T-helper 2 cell (primary cell): Measurements from ENCODE around the gene EBF3.

Experiments
- DNase-seq, 5 experiments: peaks; one replicate each; pipeline versions ENCODE4 v3.0.0 to v3.0.0-alpha.2; 2012 to 2022

Gene EBF3

DNA sequence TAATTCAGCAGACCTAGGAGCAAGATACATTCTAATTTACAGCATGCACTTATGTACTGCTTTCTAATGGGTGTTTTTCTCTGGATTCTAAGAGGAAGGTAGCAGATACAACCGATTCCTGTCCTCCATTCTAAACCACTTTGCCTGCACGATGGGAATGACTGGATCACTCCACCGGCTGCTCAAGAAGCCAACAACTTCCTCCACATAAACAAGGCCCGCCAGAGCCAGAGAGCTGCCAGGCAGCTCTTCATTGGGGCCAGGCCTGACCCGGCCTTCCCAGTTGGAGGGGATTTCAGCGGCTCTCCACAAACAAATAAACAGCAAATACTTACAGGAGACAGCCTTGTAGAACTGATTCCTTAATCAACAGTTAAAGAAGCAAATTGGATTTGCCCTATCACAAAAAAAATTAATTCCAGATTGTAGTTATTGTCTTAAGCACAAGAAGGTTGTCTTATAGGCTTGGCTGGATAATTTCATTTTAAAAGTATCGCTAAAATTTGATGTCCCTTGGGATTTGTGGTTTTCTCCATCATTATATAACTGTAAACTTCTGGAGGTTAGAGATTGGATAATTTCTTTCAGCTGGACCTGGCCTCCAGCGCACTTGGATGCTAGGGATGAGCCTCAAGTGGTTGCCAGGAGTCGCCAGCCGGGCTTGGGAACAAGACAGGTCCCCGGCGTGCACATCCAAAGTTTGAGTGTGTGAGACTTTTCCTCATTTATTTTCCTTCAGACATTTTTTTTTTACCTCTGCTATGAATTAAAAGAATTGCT is 20.9 kb downstream of the EBF3 start:
- no peak for DNase-seq

DNA sequence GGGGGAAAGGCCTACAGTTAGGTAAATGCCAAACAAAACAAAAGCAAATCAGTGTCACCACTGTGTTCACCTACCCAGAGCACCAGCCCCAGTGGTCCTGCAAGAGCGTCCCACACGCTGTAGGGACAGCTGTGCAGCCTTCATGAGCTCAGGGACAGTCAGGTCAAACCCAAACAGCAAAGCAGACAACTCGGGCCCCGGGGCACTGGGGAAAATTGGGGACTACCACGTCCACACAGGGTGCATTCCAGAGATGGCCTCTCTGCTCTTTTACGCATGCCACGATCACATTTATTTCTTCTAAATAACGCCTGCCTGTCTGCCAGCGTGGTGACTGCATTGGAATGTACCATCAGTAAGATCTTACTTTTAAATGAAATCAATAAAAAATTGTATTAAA is 21.7 kb downstream of the EBF3 start:
- no peak for DNase-seq

DNA sequence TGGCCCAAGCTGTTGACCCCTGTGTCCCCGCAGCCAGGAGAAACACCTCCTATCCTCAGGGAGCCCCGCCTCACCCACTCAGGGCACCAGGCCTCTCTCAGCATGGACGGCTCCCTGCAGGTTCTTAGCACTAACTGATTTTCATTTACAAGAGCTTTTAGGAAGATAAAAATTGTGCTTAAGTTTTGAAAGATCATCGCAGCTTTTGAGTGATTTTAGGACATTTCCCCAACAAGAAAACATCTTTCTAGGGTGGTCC is 22.1 kb downstream of the EBF3 start:
- no peak for DNase-seq

DNA sequence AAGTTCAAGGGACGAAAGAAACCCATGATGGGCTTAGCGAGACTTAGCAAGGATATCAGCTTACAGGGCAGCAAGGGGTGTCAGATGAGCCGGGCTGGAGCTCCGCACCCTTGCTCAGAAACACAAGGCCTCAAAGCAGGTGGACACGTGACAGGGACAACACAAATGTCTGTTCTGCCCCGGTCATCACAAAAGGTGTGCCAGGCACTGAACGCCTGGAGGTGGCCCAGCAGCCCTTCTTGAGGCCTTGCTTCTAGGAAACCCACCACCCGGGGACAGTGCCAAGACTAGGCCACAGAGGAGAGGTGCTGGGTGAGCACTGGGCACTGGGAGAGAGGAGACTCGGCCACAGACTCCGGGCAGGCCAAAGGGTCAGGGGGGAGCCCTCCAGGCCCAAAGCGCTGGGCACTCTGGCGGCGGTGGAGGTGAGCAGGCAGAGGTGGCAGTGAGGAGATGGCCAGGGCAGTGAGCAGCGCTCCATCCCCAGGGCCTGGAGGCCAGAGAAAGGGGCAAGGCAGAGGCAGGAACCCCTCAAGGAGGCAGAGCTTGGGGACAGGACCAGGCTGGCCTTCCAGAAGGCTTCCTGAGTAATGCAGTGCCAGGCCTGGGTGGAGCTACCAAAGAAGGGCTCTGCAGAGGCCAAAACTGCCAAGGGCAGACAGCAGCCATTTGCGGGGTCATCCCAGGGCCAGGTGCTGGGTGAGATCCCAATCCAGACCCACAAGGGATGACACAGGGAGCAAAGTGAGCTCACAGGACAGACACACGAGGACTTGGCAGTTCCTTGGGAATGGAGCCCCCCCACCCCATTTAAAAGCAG is 22.7 kb downstream of the EBF3 start:
- DNase-seq, result no peak

DNA sequence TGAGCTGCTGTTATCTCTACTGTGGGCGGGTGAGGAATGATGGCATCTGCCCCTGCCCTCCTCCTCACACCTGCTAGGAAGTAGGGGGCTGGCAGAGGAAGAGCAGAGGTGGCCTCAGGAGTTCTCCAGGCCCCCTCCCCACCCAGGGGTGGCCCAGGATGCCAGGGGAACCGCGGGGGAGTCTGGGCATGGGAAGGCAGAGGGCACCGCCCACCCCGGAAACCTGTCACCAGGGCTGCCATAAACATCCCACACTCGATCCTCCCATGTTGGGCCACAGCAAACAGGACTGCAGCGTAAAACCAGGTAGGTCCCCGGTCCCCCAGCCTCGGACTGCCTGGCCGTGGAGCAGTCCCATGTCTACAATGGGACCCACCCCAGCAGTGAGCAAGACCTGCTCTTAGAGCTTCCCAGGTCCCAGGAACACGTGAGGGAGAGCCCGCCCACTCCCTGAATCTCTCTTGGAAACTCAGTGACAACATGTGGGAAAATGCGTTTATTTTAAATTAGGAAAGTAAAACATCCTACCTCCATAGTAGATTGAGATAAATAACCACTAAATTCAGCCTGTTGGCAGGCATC is 23.4 kb downstream of the EBF3 start:
- no peak for DNase-seq

DNA sequence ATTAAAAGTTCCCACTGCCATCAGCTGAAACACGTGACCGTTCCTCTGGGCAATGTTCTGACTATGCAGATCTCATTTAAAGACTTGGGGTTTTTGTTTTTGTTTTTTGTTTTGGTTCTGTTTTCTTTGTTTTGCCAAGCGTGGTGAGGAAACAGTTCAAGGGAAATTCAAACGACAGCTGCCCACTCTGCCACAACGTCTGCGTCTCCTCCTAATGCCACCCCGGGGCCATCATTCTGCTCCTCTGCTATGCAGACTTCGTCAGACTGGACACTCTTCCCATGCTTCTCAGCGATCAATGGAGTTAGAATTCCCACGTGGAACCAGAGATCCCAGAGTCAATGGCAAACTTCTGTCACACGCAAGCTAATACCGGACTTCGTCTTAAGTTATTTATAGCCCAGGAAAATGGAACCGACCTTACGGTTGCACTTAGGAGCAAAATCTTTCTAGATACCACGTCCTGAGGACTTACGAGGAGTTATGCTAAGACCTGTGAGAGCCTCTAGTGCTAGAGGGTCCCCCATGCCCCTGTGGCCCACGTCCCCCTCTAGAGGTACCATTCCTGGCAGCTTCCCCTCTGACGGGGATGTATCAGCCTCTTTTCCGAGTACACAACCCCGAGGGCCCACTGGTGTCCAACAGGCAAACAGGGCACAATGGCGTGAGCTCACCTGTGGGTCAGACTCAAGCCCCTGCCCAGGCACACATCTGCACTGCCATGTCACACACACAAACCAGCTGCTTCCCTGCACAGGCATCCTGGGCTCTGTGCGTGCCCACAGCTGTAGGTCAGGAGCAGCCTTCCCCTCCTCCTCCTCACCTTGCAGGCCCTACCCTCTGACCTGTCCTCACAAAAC is 24.4 kb downstream of the EBF3 start:
- DNase-seq, result no peak

DNA sequence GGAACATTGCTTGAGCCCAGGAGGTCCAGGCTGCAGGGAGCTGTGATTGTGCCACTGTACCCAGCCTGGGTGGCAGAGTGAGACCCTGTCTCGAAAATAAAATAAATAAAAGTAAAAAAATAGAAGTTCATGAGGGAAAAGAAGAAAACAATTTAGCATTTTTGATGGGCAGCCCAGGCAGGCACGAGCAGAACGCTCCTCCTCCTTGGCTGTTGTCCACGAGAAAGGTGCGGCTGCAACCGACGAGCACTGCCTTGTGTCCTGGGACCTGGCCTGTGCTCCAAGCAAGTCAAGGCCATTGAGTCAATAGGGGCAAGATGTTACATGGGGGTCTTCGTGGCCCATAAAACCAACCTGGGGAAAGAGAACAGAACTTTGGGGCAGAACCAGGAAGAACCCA is 25.6 kb downstream of the EBF3 start:
- no peak for DNase-seq

DNA sequence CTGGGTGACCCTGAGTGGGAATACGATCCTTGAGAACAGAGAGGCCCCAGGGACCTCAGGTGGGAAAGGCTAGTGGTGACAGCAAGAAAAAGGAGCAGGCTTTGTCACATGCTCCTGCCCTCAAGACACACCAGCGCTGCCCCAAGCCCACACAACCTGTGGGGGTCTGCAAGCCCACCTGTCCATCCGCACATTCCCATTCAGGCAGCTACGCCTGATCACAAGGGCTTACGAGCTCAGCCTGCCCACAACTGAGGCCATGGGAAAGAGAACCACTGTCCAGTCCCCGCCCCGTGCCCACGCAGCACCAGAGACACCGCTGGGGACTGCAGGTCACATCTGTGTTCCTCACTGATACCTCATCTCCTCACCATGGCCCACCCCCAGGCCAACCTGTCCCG is 26.7 kb downstream of the EBF3 start:
- DNase-seq, result no peak

DNA sequence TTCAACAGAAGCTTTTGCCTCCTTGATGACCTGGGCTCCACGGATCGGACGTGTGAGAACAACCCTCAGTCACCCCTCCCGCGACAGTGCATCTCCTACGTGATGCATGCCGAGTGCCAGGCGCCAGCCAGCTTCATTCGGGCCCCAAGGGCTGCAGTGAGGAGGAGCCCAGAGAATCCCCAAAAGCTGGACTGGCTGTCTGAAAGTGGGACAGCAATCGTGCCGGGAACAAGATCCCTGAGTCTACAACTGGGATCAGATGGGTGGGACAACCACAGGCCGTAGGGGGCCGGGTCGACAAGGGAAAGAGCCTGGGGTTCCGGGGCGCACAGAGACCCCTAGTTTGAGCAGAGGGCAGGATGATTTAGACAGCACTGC is 27.2 kb downstream of the EBF3 start:
- no peak for DNase-seq

DNA sequence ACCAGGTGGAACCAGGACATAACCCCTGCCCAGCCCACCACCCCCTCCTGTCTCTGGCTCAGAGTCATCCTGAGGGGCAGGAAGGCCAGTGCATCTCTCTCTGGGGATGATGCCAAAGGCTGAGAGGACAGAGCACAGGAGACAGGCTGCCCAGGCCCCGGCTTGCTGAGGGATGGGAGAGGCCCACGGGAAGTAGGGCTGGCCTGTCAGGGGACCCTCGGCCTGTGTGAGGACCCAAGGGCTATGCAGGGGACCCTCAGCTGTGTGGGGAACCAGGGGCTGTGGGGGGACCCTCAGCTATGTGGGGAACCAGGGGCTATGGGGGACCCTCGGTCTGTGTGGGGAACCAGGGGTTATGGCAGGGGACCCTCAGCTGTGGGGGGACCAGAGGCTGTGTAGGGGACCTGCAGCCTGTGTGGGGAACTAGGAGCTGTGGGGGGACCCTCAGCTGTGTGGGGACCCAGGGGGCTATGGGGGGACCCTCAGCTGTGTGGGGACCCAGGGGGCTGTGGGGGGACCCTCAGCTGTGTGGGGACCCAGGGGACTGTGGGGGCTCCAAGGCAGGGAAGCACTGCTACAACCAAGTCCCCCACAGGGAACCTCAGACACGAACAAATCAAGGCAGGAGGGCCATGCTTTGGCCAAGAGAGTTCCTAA is 27.7 kb downstream of the EBF3 start:
- DNase-seq, result no peak

DNA sequence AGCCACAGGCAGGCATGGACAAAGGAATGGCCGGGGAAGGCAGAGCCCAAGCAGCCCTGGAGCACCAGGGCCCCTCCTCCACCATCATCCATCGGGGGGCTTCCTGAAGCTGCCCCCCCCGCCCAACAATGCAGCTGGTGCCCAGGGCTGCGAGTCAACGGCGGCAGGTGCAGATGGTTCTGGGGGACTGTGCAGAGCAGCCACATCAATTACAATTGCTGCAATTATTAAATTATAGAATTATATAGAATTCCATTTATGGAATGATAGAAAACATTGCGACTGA is 28.3 kb downstream of the EBF3 start:
- no peak for DNase-seq

DNA sequence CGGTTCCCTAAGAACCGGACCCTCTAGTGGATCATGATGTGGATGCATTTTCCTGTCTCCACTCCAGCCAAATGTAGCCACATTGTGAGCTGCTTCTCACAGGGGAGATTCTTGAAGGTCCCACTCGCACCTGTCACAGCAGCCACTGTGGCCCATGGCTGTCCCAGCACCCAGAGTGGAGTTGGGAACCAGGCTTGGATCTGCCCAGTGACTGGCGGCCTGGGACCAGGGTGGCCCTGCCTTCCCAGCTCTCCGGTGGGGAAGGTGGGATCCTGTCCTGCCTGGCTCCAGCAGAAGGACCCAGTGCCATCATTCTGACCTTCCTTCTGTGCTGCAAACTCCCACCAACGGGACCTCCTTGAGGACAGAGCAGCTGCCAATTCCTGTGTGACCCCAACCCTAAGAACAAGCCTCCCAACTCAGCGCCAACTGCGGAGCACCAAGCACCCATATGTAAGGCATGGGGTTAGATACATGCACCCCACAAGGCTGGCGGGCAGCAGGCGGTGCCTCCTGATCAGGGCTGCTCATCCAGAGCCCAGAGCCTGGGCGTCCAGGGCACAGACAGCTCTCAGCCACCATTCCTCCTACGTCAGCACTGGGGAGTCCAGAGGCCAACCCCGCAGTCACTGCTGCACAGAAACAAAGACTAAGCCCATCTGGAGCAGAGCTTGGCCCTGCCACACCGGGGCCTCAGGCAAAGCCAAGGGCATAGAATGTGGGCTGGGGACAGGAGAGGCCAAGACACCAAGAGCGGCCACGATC is 28.8 kb downstream of the EBF3 start:
- DNase-seq, result no peak

DNA sequence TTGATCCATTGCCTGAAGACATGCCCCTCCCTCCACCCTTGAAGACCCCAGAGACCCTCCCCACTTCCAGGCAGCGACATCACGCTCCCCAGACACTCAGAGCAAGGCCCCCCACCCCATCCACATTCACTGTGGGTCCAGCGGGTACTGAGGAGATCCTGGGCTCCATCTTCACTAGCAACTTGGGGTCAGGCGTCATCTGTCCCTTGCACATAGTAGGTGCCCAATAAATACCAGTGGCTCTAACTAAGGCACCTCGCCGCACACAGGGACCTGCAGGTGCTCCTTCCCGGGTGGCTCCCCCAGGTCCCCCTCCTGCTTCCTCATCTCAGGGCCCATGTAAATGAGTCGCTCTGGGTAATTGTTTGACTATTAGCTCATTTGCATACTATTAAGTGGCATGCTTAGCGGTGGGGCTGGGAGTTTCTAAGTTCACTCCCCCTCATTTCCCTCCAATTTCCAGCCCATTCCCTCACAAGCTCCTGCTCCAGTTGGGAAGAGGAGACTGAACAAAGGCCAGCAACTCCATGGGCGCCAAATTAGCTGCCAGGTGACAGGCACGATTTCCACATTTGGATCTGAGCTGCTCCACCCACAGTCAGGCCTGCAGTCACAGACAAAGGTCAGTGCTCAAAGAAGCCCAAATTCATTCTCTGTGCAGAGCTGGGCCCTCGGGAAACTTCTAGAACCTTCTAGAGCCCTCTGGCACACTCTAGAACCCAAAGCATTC is 29.7 kb downstream of the EBF3 start:
- no peak for DNase-seq

DNA sequence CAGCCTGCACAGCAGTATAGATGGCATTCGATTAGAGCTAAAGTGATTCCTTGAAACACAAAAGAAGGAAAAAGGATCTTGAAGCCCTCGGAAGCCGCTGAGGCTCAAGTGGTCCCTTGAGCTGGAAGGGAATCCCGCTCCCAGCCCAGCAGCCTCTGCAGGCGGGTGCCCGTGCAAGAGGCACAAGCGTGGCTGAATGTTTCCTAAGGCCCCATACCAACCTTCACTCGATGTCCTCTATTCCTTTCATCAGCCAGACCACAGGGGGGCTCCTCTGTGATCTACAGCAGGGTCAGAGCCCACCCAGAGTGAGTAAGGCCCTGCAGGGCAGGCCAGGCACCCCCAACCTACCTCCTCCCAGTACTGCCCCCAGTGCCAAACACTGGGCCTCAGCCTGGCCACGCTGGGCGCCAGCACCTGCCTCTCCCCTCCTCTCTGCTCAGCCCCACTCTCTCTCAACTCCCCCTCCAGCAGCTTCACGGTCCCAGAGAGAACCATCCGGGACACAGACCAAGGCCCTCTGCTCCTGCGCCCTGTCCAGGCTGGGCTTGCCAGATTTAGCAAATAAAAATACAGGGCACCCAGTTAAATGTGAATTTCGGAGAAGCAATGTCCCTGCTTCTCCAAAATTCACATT is 30.5 kb downstream of the EBF3 start:
- DNase-seq, result no peak

DNA sequence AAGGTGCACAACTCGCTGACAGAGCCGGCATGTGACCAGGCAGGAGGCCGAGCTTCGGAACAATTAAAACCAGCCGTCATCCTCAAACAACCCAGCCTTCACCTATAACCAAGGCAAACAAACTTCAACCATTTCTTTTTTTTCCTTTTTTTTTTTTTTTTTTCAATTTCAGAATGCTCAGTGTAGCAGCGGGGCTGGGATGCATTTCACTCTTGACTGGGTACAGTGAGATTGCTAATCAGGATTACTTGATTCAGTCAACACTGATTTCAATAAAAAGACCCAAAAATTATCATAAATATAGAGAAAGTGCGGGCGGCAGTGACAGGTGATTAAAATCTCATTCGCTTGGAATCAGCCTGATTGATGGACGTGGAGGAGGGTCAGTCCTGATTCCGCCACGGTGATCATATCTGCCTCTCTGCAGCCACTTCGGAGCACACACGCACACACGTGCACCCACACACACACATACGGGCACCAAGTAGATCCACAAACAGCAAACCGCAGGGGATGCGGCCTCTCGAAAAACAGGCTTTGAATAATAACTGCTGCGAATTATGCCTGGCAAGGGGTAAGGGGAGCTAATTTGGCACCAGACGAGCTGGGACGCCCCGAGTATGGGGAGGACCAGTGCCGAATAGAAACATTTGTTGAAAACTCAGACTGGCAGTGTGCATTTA is 31.2 kb downstream of the EBF3 start:
- DNase-seq, result no peak

DNA sequence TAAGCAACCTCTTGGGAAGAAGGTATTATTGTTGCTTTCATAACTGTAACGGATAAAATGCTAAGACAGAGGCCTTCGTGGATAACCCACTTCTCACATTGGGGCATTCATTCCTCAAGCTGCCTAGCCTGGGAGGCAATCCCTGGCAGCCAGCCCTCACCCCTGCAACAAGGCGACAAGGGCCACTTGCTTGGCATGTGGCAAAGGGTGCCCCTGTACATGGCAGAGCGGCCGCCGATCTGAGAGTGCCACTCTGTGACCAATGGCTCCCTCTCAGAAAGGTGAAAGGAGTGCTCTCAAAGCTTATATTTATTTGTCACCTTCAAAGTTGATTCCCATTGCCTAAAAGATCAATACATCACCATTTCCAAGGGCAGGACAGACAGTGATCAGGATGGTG is 31.9 kb downstream of the EBF3 start:
- no peak for DNase-seq

DNA sequence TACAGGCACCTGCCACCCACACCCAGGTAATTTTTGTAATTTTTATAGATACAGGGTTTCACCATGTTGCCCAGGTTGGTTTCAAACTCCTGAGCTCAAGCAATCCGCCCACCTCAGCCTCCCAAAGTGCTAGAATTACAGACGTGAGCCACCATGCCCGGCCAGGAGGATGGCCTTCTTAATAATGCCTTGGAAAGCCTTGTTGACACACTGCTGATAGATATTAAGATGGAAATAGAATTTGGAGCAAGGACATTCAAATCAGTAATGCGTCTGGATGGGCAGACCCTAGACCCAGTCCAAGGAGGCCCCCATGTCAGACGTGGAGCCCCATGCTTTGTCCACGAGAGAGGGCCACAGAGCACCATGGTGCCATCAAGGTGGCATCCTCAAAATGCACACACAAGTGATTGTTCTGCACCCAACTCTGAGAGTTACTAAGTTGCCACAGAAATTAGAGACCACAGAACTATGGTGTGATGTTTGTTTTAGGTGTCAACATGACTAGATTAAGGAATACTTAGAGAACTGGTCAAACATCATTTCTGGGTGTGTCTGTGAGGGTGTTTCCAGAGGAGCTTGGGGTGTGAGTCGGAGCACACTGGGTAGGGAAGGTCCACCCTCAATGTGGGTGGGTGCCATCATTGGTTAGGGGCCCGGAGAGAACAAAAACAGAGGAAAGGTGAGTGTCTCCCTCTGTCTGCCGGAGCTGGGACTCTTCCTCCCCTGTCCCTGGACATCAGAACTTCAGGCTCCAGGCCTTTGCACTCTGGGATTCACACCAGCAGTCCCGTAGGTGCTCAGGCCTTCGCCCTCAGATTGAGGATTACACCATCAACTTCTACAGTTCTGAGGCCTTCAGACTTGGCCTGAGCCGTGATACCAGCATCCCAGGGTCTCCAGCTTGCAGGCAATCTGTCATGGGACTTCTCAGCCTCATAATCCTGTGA is 34.5 kb downstream of the EBF3 start:
- no peak for DNase-seq

DNA sequence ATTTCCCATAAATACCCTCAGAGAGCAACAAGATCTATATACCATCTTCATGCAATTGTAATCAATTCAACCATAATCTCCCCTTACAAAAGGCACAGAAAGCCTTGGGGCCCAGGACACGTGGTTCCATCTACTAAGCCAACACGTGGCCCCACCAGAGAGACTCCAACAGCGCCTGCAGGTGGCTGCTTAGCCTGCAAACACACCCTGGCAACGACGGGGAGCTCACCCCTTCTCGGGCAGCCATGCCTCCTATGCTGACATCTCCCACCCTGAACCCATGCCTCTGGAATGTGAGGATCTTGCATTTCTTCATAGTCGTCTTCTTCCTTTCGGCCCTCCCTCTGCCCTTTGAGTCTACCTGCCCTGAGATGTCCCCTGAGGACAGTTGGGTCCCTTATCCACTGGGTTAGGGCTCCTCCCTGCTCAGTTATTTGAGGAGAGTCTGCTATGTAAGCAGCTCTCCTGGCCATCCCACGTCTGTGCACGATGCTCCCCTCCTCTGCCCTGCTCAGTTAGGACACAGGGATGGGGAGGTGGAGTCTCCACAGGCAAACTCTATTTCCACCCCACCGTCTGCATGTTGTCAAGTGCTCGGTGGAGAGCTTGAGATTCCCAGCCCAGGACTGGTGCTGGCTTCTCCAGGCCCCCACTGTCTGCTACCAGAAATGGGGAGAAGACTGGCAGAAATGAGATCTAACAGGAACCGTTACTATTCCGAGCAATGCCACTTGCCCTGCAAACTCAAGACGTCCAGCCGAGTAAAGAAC is 36.5 kb downstream of the EBF3 start:
- no peak for DNase-seq
